Measurements from ENCODE around the gene SLC44A4.

The SLC44A4 gene

GRCh38 chr6:31829633-31830283 lies 49.0 kb downstream of the SLC44A4 start:
- Histone ChIP-seq H3K4me2 (ENCODE audit: low read length) (peak overlapping the region; percentile 88), H3K9me3 (ENCODE audit: low read length) (no peaks in the 10 kb centered on the region), H3K36me3 (ENCODE audit: insufficient read depth, low read length) (peaks cover under 1% of the 10 kb centered on the region; the same call in 1 of the 2 replicates), H3K27ac (ENCODE audit: low read depth, low read length, poor library complexity, severe bottlenecking) (peak overlapping the region; percentile 97), H3K4me1 (ENCODE audit: insufficient read depth, low read length, severe bottlenecking) (peaks cover 53% of the 10 kb centered on the region), H3K79me2 (ENCODE audit: insufficient read depth, low read length) (peaks cover 26% of the 10 kb centered on the region), H3K27me3 (ENCODE audit: insufficient read depth, low read length) (no peaks in the 10 kb centered on the region), H3K4me3 (ENCODE audit: low read depth, low read length, poor library complexity, severe bottlenecking) (peak overlapping the region; percentile 75), H3K9me2 (ENCODE audit: low read depth, low read length) (no peaks in the 10 kb centered on the region), H4K20me1 (ENCODE audit: insufficient read depth, low read length) (no peaks in the 10 kb centered on the region), H3K9ac (ENCODE audit: low read length) (peak overlapping the region; percentile 75), H2AFZ (ENCODE audit: low read length) (no peak overlapping the region), H3F3A (ENCODE audit: insufficient read depth, low read length) (peaks cover 16% of the 10 kb centered on the region)
- TF ChIP-seq EZH2 (IDR thresholded peaks at IDR 0.05; ENCODE audit: borderline replicate concordance, low read length) (no peak), CTCF (IDR thresholded peaks at IDR 0.05; ENCODE audit: low read length) (peak; percentile 56)

- no peaks in the 10 kb centered on the region for H3K27me3 ChIP-seq (ENCODE audit: insufficient read depth, low read length)
- H3K9me2 ChIP-seq (ENCODE audit: low read depth, low read length): no peaks in the 10 kb centered on the region
- peaks cover 41% of the 10 kb centered on the region for H3K4me1 ChIP-seq (ENCODE audit: insufficient read depth, low read length, severe bottlenecking)
- H3K27ac ChIP-seq (ENCODE audit: low read depth, low read length, poor library complexity, severe bottlenecking): peak within 1 kb of the TSS; percentile 91
- peaks cover 10% of the 10 kb centered on the region; the same call in 1 of the 2 replicates for H3F3A ChIP-seq (ENCODE audit: insufficient read depth, low read length)
- H2AFZ ChIP-seq (ENCODE audit: low read length): 0 out of 2 replicates have a peak within 1 kb of the TSS, but pooled peaks have one; percentile 12
- no peaks in the 10 kb centered on the region for H4K20me1 ChIP-seq (ENCODE audit: insufficient read depth, low read length)
- peaks cover 22% of the 10 kb centered on the region for H3K79me2 ChIP-seq (ENCODE audit: insufficient read depth, low read length)
- peak within 1 kb of the TSS; percentile 81 for H3K4me2 ChIP-seq (ENCODE audit: low read length)
- peak within 1 kb of the TSS; percentile 76 for H3K9ac ChIP-seq (ENCODE audit: low read length)
- H3K36me3 ChIP-seq (ENCODE audit: insufficient read depth, low read length): no peaks in the 10 kb centered on the region
- TF ChIP-seq EZH2 (IDR thresholded peaks at IDR 0.05; ENCODE audit: borderline replicate concordance, low read length): no peak
- no peak for TF ChIP-seq CTCF (IDR thresholded peaks at IDR 0.05; ENCODE audit: low read length)
- H3K9me3 ChIP-seq (ENCODE audit: low read length): no peaks in the 10 kb centered on the region
- peak within 1 kb of the TSS; percentile 62 for H3K4me3 ChIP-seq (ENCODE audit: low read depth, low read length, poor library complexity, severe bottlenecking)
These were observed 51.3 kb downstream of the SLC44A4 start, which contains the start of gene HSPA1B for GRCh38 chr6:31827286-31828079. HSPA1B (plus strand) TSS chr6:31827738; CDS start chr6:31827951, 213 bp downstream.

GRCh38 chr6:31826793-31827285 lies 52.0 kb downstream of the SLC44A4 start:
- Histone ChIP-seq H3K9ac (ENCODE audit: low read length) (peak overlapping the region; percentile 76), H3K4me3 (ENCODE audit: low read depth, low read length, poor library complexity, severe bottlenecking) (peak overlapping the region; percentile 62), H2AFZ (ENCODE audit: low read length) (0 out of 2 replicates have a peak overlapping the region, but pooled peaks have one; percentile 12), H4K20me1 (ENCODE audit: insufficient read depth, low read length) (no peaks in the 10 kb centered on the region), H3K27ac (ENCODE audit: low read depth, low read length, poor library complexity, severe bottlenecking) (peak overlapping the region; percentile 91), H3K4me1 (ENCODE audit: insufficient read depth, low read length, severe bottlenecking) (peaks cover 41% of the 10 kb centered on the region), H3K79me2 (ENCODE audit: insufficient read depth, low read length) (peaks cover 22% of the 10 kb centered on the region), H3K27me3 (ENCODE audit: insufficient read depth, low read length) (no peaks in the 10 kb centered on the region), H3K9me3 (ENCODE audit: low read length) (no peaks in the 10 kb centered on the region), H3K9me2 (ENCODE audit: low read depth, low read length) (no peaks in the 10 kb centered on the region), H3F3A (ENCODE audit: insufficient read depth, low read length) (peaks cover 6% of the 10 kb centered on the region; the same call in 1 of the 2 replicates), H3K36me3 (ENCODE audit: insufficient read depth, low read length) (no peaks in the 10 kb centered on the region), H3K4me2 (ENCODE audit: low read length) (peak overlapping the region; percentile 81)
- TF ChIP-seq EZH2 (IDR thresholded peaks at IDR 0.05; ENCODE audit: borderline replicate concordance, low read length) (no peak), CTCF (IDR thresholded peaks at IDR 0.05; ENCODE audit: low read length) (no peak)

All from OCI-LY1 (cell line).